Measurements from ENCODE around the gene ATP5F1D.
"Not testable (repeated sequence)": the region's sequence is repeated elsewhere in the genome, so short reads cannot be mapped to it uniquely, and the experiment has no call there.

Gene ATP5F1D

GRCh38 chr19:1241417-1242095 lies at the start of gene ATP5F1D:
Gene ATP5F1D (plus strand): TSS chr19:1241751. CDS start chr19:1241851, 100 bp downstream.
- peak; percentile 91 for DNase-seq (ENCODE audit: low read depth)

DNA sequence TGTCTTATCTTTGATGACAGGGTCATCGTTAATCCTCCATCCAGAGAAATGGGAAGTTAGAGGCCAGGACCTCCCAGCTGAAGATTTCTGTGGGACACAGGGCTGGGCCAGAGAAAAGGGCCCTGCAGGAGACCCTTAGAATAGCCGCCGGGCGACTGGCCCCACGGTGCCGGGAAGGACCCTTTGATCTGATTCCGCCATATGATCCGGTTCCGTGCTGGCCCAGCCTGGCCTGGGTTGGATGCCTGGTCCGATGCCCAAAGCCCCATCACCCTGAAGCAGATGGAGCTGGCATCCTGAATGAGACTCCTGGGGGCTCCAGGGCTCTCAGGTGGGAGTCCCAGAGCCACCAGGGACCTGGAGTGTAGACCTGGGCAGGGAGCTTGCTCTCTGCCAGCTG lies 42.0 kb upstream of the ATP5F1D start:
- no peak for DNase-seq (ENCODE audit: low read depth)

GRCh38 chr19:1200614-1201013 lies 40.9 kb upstream of the ATP5F1D start:
- DNase-seq (ENCODE audit: low read depth), result not testable (repeated sequence)

DNA sequence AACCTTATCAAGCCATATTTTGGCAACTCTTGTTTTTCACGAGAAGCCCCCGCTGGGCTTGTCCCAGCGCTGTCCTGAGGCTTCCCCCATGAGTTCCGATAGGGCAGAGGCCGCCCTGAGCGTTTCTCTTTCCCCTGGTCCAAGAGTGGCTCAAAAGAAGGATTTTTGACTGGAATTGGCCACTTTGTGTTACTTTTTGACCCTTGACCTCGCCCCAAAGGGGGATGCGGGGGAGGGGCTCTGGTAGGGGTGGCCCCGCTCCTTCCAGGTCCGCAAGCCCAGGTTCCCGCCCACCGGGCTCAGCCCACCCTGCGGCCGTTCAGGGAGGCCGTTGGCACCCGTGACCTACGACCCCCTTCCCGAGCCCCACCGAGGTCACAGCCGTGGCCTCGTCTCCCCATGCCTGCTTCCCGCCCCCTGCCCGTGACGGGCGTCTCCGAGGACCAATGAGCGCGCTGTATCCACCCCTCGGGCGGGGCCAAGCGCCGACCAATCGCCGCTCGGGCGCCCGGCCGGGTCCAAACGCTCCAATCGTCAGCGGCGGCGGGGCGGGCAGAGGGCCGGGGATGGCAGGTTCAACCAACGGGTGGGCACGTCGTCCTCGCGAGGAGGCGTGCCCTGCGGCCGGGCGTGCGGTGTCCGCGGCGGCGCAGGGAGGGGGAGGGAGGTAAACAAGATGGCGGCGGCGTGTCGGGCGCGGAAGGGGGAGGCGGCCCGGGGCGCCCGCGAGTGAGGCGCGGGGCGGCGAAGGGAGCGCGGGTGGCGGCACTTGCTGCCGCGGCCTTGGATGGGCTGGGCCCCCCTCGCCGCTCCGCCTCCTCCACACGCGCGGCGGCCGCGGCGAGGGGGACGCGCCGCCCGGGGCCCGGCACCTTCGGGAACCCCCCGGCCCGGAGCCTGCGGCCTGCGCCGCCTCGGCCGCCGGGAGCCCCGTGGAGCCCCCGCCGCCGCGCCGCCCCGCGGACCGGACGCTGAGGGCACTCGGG lies 36.1 kb upstream of the ATP5F1D start, which contains the start of gene STK11:
STK11 (plus strand) TSS at position 665 of the 986 bp plus-strand sequence. CDS start 1,136 bp downstream, outside the sequence.
- DNase-seq (ENCODE audit: low read depth), result peak; percentile 99

- DNase-seq (ENCODE audit: low read depth), result no peak
These were observed 35.2 kb upstream of the ATP5F1D start for GRCh38 chr19:1206150-1206863.

DNA sequence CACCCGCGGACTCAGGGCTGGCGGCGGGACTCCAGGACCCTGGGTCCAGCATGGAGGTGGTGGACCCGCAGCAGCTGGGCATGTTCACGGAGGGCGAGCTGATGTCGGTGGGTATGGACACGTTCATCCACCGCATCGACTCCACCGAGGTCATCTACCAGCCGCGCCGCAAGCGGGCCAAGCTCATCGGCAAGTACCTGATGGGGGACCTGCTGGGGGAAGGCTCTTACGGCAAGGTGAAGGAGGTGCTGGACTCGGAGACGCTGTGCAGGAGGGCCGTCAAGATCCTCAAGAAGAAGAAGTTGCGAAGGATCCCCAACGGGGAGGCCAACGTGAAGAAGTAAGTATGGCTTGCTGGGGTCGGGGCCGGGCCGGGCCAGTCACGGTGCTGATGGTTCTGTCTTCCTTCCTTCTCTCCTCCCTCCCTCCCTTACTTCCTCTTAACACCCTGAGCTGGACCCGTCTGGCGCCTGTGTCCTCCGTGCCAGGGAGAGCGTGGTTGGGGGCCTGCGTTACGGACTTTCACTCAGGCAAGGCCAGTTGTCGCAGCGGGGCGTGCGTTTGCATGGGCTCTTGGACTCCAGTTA lies 34.6 kb upstream of the ATP5F1D start:
- DNase-seq (ENCODE audit: low read depth), result no peak

DNA sequence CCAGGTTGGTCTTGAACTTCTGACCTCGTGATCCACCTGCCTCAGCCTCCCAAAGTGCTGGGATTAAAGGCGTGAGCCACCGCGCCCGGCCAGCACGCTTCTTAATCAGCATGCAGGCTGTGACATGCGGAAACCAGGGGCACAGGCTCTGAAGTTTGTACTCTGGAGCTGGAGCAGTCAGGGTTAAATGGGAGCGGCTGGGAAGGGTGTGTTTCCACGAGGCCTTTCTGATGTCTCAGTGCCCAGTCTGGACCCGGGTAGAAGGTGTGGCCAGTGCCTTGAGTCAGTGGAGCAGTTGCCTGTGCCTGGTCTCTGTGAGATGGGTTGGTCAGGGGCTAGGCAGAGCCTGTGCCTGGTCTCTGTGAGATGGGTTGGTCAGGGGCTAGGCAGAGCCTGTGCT lies 32.7 kb upstream of the ATP5F1D start:
- not testable (repeated sequence) for DNase-seq (ENCODE audit: low read depth)

GRCh38 chr19:1210227-1210538 lies 31.4 kb upstream of the ATP5F1D start:
- no peak for DNase-seq (ENCODE audit: low read depth)

DNA sequence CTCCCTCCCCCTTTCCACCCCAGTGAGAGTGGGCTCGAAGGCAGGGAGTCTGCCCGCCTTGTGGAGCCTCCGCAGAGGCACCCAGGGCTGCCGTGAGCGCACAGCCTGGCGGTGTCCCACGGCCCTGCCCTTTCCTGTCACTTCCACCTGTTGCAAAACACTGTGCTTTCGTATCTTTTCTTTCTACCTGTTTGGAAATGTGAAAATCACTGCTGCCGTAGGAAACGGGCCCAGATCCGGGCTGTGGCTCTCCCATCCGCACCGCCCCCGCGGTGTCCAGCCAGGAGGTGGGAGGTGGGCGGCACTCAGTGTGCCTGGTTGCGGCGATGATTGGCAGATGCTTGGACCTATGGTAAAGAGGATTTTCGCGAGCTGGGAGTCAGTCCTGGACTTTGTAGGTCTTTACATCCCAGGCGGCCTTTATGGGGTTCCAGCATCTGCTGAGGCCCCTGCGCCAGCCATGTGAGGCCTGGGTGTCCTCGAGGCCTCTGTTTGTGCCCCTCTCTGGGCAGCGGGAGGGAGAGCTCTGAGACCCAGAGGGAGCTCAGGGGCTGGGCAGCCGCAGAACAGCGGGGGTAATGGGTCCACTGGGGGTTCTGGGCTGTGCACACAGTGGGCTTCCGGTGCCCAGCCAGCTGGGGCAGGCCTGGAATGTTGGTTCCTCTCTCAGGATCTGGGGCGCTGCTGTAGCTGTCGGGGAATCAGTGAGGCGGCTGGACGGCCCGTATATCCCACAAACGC lies 29.9 kb upstream of the ATP5F1D start:
- DNase-seq (ENCODE audit: low read depth), result no peak

- peak; percentile 33 for DNase-seq (ENCODE audit: low read depth)
These were observed 27.9 kb upstream of the ATP5F1D start for GRCh38 chr19:1213391-1214286.

DNA sequence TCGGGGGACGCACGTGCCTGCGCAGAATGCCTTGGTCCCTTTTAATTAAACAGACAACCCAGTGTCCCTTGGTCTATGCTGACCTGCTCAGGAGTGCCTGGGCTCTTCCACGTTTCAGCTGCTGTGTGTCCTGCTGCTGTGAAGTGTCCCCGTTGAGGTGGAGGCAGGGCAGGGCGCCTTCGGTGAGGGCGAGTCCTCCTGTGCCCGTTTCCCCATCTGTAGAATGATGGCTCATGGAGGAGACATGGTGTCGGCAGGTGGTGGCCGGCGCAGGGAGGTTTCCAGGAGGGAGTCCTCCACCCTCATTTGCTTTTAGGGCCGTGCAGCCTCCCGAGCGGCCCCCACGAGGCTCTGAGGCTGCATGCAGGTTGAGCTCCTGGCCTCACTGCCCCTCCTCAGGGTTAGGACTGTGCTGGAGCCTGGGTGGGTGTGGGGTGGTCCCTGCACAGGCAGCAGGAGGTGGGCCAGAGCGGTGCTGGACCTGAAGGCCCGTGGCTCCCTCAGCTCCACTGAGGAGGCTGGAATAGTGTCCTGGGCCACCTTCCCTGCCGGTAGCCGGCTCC lies 27.2 kb upstream of the ATP5F1D start:
- DNase-seq (ENCODE audit: low read depth), result no peak

GRCh38 chr19:1214862-1215731 lies 26.5 kb upstream of the ATP5F1D start:
- DNase-seq (ENCODE audit: low read depth), result no peak

GRCh38 chr19:1216756-1217155 lies 24.8 kb upstream of the ATP5F1D start:
- DNase-seq (ENCODE audit: low read depth), result no peak

- DNase-seq (ENCODE audit: low read depth), result no peak
These were observed 24.2 kb upstream of the ATP5F1D start for GRCh38 chr19:1217366-1217765.

GRCh38 chr19:1218751-1219567 lies 22.6 kb upstream of the ATP5F1D start:
- DNase-seq (ENCODE audit: low read depth), result no peak

GRCh38 chr19:1219786-1220476 lies 21.6 kb upstream of the ATP5F1D start:
- DNase-seq (ENCODE audit: low read depth), result no peak

- no peak for DNase-seq (ENCODE audit: low read depth)
These were observed 21.0 kb upstream of the ATP5F1D start for GRCh38 chr19:1220477-1220930.

Measured in activated T-helper 1 cell treated with Interleukin-2 at 50 U/mL for 16 hours (primary cell).